Mucosa of descending colon (tissue), 3 donors: Measurements from ENCODE around the gene FBLN1. TPM values are rescaled to one million over a fixed set of nuclear protein-coding genes. Genes with fewer than 3 reads are reported as not detected.

Experiments used
- ATAC-seq: fragments of 200-7000 bp; cut with Tn5 transposase; one replicate; pipeline ENCODE4 v1.9.1; 2020; ENCODE audit warnings: mild to moderate bottlenecking, moderate library complexity
- DNase-seq, 3 donors: peaks; one replicate each; pipeline ENCODE4 v3.0.0-alpha.2; 2020
- H3K36me3 ChIP-seq: fragments of 200-600 bp; one replicate; pipeline ENCODE4 v1.8.0; 2021; ENCODE audit warnings: low read depth, mild to moderate bottlenecking
- H3K4me1 ChIP-seq: fragments of 200-600 bp; one replicate; pipeline ENCODE4 v1.8.0; 2021; ENCODE audit warnings: low read depth, mild to moderate bottlenecking
- H3K4me3 ChIP-seq: fragments of 200-600 bp; one replicate; pipeline ENCODE4 v1.8.0; 2021; ENCODE audit warnings: mild to moderate bottlenecking
- H3K9me3 ChIP-seq: fragments of 200-600 bp; one replicate; pipeline ENCODE4 v1.8.0; 2021; ENCODE audit warnings: mild to moderate bottlenecking
- CTCF ChIP-seq: fragments of 200-600 bp; IDR thresholded peaks from one replicate; pipeline ENCODE4 v1.8.0; 2022; ENCODE audit warnings: antibody characterized with exemption, mild to moderate bottlenecking
- intact Hi-C, 2 donors: fragments of 100-400 bp; cut with DNase I in 1 of 2; cut with micrococcal nuclease in 1 of 2; formaldehyde crosslinking; loops; one replicate each; pipeline versions ENCODE4 v1.11.0 to v1.11.1; 2022; cut with DNase I, micrococcal nuclease
- total RNA-seq, 3 donors: library from RNA; stranded (reverse); fragmentation: NEBNext Ultra II Directional in 2 of 3; extraction: Animal tissue kit (Norgen Biotek cat#: 25700) in 2 of 3; gene quantifications; one replicate each; pipeline versions ENCODE4 v1.2.1 to v1.2.4, GENCODE V29; 2021 to 2023
- donor health status: DM: no; HTN: no; CAD: no; lungs with moderate emphysema.
- donor health status: DM: no; HTN: no; CAD: no.
- donor health status: DM: no; HTN: yes; CAD: no.

Gene FBLN1
- total RNA-seq, 3 donors from 2014 or later, result 34.1 to 198 (median 88.3) TPM

GRCh38 chr22:45473626-45474237 is 29.0 kb upstream of the FBLN1 start:
- DNase-seq (no peak), ATAC-seq (no peak)
- Histone ChIP-seq H3K9me3 (no peaks in the 10 kb centered on the region), H3K36me3 (no peaks in the 10 kb centered on the region), H3K4me1 (no peaks in the 10 kb centered on the region), H3K4me3 (no peak overlapping the region)
- no peak for TF ChIP-seq CTCF
- intact Hi-C loops, result no loop called here

GRCh38 chr22:45475063-45475747 is 27.5 kb upstream of the FBLN1 start:
- no peak for ATAC-seq
- no peaks in the 10 kb centered on the region for H3K4me1 ChIP-seq
- no peaks in the 10 kb centered on the region for H3K36me3 ChIP-seq
- DNase-seq, result no peak
- H3K4me3 ChIP-seq, result no peak overlapping the region
- intact Hi-C loops, result no loop called here
- no peaks in the 10 kb centered on the region for H3K9me3 ChIP-seq
- TF ChIP-seq CTCF, result no peak

- no peaks in the 10 kb centered on the region for H3K4me1 ChIP-seq
- no peak overlapping the region for H3K4me3 ChIP-seq
- DNase-seq (no peak), ATAC-seq (no peak)
- no peaks in the 10 kb centered on the region for H3K9me3 ChIP-seq
- TF ChIP-seq CTCF, result no peak
- H3K36me3 ChIP-seq, result no peaks in the 10 kb centered on the region
- intact Hi-C loops, result no loop called here
Observed at GRCh38 chr22:45475851-45476514, 26.7 kb upstream of the FBLN1 start.

GRCh38 chr22:45476814-45477213 is 25.9 kb upstream of the FBLN1 start:
- ATAC-seq (no peak), DNase-seq (no peak)
- Histone ChIP-seq H3K36me3 (no peaks in the 10 kb centered on the region), H3K4me1 (no peaks in the 10 kb centered on the region), H3K4me3 (no peak overlapping the region), H3K9me3 (no peaks in the 10 kb centered on the region)
- intact Hi-C loops, result no loop called here
- TF ChIP-seq CTCF, result no peak

GRCh38 chr22:45477366-45478107 is 25.1 kb upstream of the FBLN1 start:
- Histone ChIP-seq H3K4me3 (no peak overlapping the region), H3K9me3 (no peaks in the 10 kb centered on the region), H3K36me3 (no peaks in the 10 kb centered on the region), H3K4me1 (no peaks in the 10 kb centered on the region)
- DNase-seq (no peak), ATAC-seq (no peak)
- no peak for TF ChIP-seq CTCF
- intact Hi-C loops, result no loop called here
